BJ (cell line): Measurements from ENCODE around the gene KDM1B. TPM values are rescaled to one million over a fixed set of nuclear protein-coding genes. Genes with fewer than 3 reads are reported as not detected.

Experiments used
- CTCF ChIA-PET: fragments of 350-600 bp; formaldehyde crosslinking; extraction: SDS; loops from one replicate; lab custom pipeline; 2021; ENCODE audit warnings: antibody characterized with exemption, inconsistent platforms; lab: Yijun Ruan, JAX
- POLR2A ChIA-PET: fragments of 300-600 bp; sonication (Branson Sonifier 250); formaldehyde crosslinking; extraction: SDS; loops from one replicate; lab custom pipeline; 2021; ENCODE audit warnings: antibody characterized with exemption; lab: Charles Lee
- DNase-seq: peaks from one replicate; pipeline ENCODE4 v3.0.0-alpha.2; 2011; ENCODE audit warnings: low read depth
- H3K27me3 ChIP-seq: 2 replicates; pipeline ENCODE4 v1.6.0; 2011; ENCODE audit warnings: low read length; ENCODE audit not compliant: control insufficient read depth, insufficient read depth
- H3K36me3 ChIP-seq: 2 replicates; pipeline ENCODE4 v1.5.1; 2011; ENCODE audit warnings: low read length; ENCODE audit not compliant: control insufficient read depth, insufficient read depth
- H3K4me3 ChIP-seq: 2 replicates; pipeline ENCODE4 v1.5.1; 2011; ENCODE audit warnings: low read depth, mild to moderate bottlenecking, control low read depth, low read length
- polyA plus RNA-seq: library from polyadenylated mRNA; depleted of rRNA; stranded (reverse); fragments of >200 nt; gene quantifications from 2 replicates; pipeline ENCODE4 v1.2.3, GENCODE V29; 2011
- TF ChIP-seq, protein P1 (sequence below): IDR thresholded peaks from 2 replicates; pipeline ENCODE4 v1.5.1; 2011; ENCODE audit warnings: low read depth, mild to moderate bottlenecking, control low read depth, inconsistent platforms, low read length, moderate library complexity; ENCODE audit not compliant: insufficient read depth

The KDM1B gene
- polyA plus RNA-seq, 1 experiment, result 10.3 TPM

DNA sequence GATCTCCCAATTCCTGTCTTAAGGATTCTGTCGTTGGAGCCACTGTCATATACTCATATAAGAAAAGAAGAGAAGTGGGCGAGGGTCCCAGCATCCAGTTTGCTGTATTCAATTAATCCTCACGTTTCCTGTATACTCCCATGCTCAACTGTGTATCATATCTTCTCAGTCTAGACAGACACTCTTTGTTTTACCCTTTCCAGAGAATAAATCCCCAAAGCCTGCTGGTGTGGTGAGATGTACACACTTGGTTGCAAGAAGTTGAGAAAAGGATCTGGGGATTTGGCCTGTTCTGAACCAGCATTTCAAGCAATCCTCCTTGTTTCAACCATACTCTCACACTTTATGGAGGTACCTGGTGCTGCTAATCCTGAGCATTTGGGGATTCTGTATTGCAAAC, 3.4 kb upstream of the KDM1B start:
- DNase-seq, result no peak
- ChIA-PET POLR2A (no interaction called here), CTCF (no interaction called here)
- no peaks in the 10 kb centered on the region for H3K36me3 ChIP-seq
- H3K27me3 ChIP-seq, result no peaks in the 10 kb centered on the region
- TF ChIP-seq, protein P1, sequence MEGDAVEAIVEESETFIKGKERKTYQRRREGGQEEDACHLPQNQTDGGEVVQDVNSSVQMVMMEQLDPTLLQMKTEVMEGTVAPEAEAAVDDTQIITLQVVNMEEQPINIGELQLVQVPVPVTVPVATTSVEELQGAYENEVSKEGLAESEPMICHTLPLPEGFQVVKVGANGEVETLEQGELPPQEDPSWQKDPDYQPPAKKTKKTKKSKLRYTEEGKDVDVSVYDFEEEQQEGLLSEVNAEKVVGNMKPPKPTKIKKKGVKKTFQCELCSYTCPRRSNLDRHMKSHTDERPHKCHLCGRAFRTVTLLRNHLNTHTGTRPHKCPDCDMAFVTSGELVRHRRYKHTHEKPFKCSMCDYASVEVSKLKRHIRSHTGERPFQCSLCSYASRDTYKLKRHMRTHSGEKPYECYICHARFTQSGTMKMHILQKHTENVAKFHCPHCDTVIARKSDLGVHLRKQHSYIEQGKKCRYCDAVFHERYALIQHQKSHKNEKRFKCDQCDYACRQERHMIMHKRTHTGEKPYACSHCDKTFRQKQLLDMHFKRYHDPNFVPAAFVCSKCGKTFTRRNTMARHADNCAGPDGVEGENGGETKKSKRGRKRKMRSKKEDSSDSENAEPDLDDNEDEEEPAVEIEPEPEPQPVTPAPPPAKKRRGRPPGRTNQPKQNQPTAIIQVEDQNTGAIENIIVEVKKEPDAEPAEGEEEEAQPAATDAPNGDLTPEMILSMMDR, result no peak
- no peak overlapping the region for H3K4me3 ChIP-seq

DNA sequence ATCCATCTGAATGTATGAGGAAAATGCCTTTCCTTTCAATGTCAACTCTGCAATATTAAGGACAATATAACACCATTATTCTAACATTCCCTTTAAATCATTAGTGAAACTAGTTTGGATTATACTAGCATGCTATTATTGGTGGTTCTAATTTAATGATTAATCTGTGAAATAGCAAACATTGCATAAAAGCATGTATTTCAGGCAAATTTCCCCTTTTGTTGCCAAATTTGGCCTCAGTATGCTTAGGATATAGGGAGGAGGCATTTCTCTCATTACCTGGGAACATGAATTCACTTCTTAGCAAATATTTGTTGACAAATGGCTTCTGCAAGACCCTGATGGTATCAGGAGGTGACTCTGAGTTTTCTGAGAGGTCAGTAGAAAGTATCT, 1.9 kb upstream of the KDM1B start:
- Histone ChIP-seq H3K4me3 (no peak overlapping the region), H3K36me3 (no peaks in the 10 kb centered on the region), H3K27me3 (no peaks in the 10 kb centered on the region)
- POLR2A ChIA-PET, result no interaction called here
- DNase-seq, result no peak
- TF ChIP-seq, protein P1, result no peak
- CTCF ChIA-PET, result no interaction called here

DNA sequence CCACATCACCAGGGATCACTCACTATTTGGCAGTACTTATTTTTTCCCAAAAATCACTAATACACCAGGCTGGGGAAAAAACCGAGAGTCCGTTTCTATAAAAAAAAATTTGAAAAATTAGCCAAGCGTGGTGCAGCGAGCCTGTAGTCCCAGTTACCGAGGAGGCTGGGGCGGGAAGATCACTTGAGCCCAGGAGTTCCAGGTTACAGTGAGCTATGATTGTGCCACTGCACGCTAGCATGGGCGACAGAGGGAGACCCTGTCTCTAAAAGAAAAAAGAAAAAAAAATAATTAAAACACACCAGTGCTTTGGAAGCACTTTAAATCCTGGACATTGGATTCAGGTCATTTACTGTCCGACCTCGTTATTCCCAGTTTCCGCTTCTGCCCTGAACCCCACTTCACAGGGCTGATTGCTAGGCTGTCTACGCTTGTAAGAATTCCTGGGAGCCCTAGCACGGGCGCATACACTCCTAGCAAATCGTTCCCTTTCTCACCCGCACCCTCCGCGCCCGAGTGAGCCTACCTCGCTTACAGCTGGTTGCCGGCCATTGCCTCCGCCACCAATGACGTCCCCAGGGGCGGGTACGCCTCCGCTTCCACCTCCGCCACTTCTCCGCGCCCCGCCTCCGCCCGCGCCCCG, 594 bp upstream of the KDM1B start, which contains the start of gene TPMT:
TPMT (minus strand) TSS at position 571 of the 643 bp plus-strand sequence. CDS start 5,950 bp downstream, outside the sequence.
- TF ChIP-seq, protein P1, result no peak
- Histone ChIP-seq H3K36me3 (no peaks in the 10 kb centered on the region), H3K27me3 (no peaks in the 10 kb centered on the region), H3K4me3 (peak within 1 kb of the TSS; percentile 93)
- DNase-seq, result no peak
- ChIA-PET CTCF (interaction anchor here (2.2 kb wide), 1 partner anchor 13 kb away, joined by 5 read pairs; no protein-coding TSS in a partner anchor), POLR2A (interaction anchor here (0.6 kb wide), 1 partner anchor 235 kb away, joined by 3 read pairs; no protein-coding TSS in a partner anchor)

DNA sequence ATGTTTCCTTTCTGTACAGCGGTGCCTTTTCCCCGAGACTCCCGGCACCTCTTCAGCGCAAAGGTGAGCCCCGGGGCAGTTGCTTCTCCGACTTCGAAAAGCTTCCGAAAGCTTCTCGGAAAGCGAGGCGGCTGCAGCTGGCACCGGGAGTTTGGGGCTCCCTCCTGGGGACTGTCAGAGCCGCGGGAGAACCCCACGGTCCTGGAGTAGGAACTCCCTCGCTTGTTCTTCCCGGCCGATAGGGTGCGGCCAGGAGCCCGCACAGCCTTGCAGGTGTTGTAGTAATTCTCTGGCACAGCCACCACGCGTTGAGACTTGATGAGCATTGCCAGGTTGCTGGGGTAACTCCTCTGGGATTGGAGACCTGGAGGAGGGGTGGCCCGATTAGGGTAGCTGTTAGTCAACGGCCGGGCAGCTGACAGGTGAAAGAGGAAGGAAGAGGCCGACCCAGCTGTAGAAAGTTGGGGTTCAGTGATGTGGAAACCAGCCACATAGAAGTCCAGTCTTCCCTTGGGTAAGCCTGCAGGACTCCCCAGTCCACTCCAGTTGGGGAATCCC, 721 bp downstream of the KDM1B start:
- Histone ChIP-seq H3K4me3 (peak overlapping the region; percentile 83), H3K27me3 (no peaks in the 10 kb centered on the region), H3K36me3 (no peaks in the 10 kb centered on the region)
- DNase-seq, result no peak
- POLR2A ChIA-PET, result no interaction called here
- CTCF ChIA-PET, result interaction anchor here (1.3 to 2.2 kb wide), 3 partner anchors 9 to 14 kb away, joined by 3 to 5 read pairs (median 5); no protein-coding TSS in a partner anchor
- TF ChIP-seq, protein P1, result peak; percentile 52

DNA sequence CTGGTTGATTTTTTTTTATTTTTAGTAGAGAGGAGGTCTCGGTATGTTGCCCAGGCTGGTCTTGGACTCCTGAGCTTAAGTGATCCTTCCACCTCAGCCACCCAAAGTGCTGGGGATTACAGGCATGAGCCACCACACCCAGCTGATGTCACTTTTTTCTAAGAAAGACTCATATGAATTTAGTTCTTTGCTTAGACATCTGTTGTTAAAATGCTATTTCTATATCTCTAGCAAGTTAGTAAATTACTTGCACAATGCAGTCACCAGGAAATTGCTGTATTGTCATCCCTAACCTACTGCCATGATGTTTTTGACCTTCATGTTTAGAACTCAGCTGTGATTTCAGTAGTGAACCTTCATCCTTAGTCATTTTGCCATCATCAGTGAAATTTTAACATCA, 5.7 kb downstream of the KDM1B start:
- DNase-seq, result no peak
- TF ChIP-seq, protein P1, result no peak
- POLR2A ChIA-PET, result no interaction called here
- no peak overlapping the region for H3K4me3 ChIP-seq
- CTCF ChIA-PET, result no interaction called here
- no peaks in the 10 kb centered on the region for H3K27me3 ChIP-seq
- peaks cover 3% of the 10 kb centered on the region for H3K36me3 ChIP-seq
